ENCODE measurements around the gene HAAO. TPM values are rescaled to one million over a fixed set of nuclear protein-coding genes. Genes with fewer than 3 reads are reported as not detected.

HAAO gene
- total RNA-seq, 1 experiment from 2014 or later, result 8.0 TPM

- 0 out of 2 replicates have a peak, but pooled peaks have one; percentile 86 for TF ChIP-seq ZBTB43 (CRISPR knock-in tag; IDR thresholded peaks at IDR 0.05)
- TF ChIP-seq NFE2L1 (CRISPR knock-in tag; IDR thresholded peaks at IDR 0.05), result 0 out of 2 replicates have a peak, but pooled peaks have one; percentile 44
- TF ChIP-seq FOXJ3 (CRISPR knock-in tag; IDR thresholded peaks at IDR 0.05; ENCODE audit: borderline replicate concordance), result no peak
- TF ChIP-seq OVOL2 (CRISPR knock-in tag; IDR thresholded peaks at IDR 0.05; ENCODE audit: borderline replicate concordance), result no peak
- peak; percentile 94 for TF ChIP-seq ZNF232 (CRISPR knock-in tag; IDR thresholded peaks at IDR 0.05)
- TF ChIP-seq TEAD4 (CRISPR knock-in tag; IDR thresholded peaks at IDR 0.05), result no peak
- 0 out of 2 replicates have a peak, but pooled peaks have one; percentile 41 for TF ChIP-seq TP53 (CRISPR knock-in tag; IDR thresholded peaks at IDR 0.05)
- peak; percentile 50; the same call in 1 of the 2 replicates for TF ChIP-seq KAT7 (CRISPR knock-in tag; IDR thresholded peaks at IDR 0.05; ENCODE audit: borderline replicate concordance)
- TF ChIP-seq GABPB1 (CRISPR knock-in tag; IDR thresholded peaks at IDR 0.05), result peak; percentile 88
- TF ChIP-seq ERG (CRISPR knock-in tag; IDR thresholded peaks at IDR 0.05), result 0 out of 2 replicates have a peak, but pooled peaks have one; percentile 73
- peak; percentile 73; the same call in 1 of the 2 replicates for TF ChIP-seq E2F4 (CRISPR knock-in tag; IDR thresholded peaks at IDR 0.05; ENCODE audit: borderline replicate concordance, low read depth)
- TF ChIP-seq SMAD4 (CRISPR knock-in tag; IDR thresholded peaks at IDR 0.05), result no peak
- TF ChIP-seq IRF1 (CRISPR knock-in tag; IDR thresholded peaks at IDR 0.05), result peak; percentile 52; the same call in 1 of the 2 replicates
- no peak for TF ChIP-seq GTF2I (CRISPR knock-in tag; conservative IDR thresholded peaks at IDR 0.05)
- no peak for TF ChIP-seq ZNF317 (CRISPR knock-in tag; IDR thresholded peaks at IDR 0.05; ENCODE audit: borderline replicate concordance, low read depth)
- peak; percentile 65; the same call in 1 of the 2 replicates for TF ChIP-seq ETV6 (CRISPR knock-in tag; IDR thresholded peaks at IDR 0.05)
- peak; percentile 79 for TF ChIP-seq MAX (CRISPR knock-in tag; IDR thresholded peaks at IDR 0.05)
- TF ChIP-seq ZBTB21 (CRISPR knock-in tag; IDR thresholded peaks at IDR 0.05; ENCODE audit: borderline replicate concordance), result 0 out of 2 replicates have a peak, but pooled peaks have one; percentile 45
- TF ChIP-seq JUN (CRISPR knock-in tag; IDR thresholded peaks at IDR 0.05), result peak; percentile 50; the same call in 1 of the 2 replicates
- TF ChIP-seq NR3C1 (CRISPR knock-in tag; conservative IDR thresholded peaks at IDR 0.05; ENCODE audit: low read depth), result no peak
- 0 out of 2 replicates have a peak, but pooled peaks have one; percentile 13 for TF ChIP-seq ARID4B (CRISPR knock-in tag; IDR thresholded peaks at IDR 0.05; ENCODE audit: borderline replicate concordance)
- peak; percentile 8; the same call in 1 of the 2 replicates for TF ChIP-seq ZNF121 (CRISPR knock-in tag; IDR thresholded peaks at IDR 0.05)
- no peak for TF ChIP-seq E2F1 (CRISPR knock-in tag; IDR thresholded peaks at IDR 0.05)
- 0 out of 2 replicates have a peak, but pooled peaks have one; percentile 27 for TF ChIP-seq NFYB (CRISPR knock-in tag; conservative IDR thresholded peaks at IDR 0.05; ENCODE audit: low read depth)
- peak; percentile 31; the same call in 1 of the 2 replicates for TF ChIP-seq ATF1 (CRISPR knock-in tag; IDR thresholded peaks at IDR 0.05)
- peak; percentile 49; the same call in 1 of the 2 replicates for TF ChIP-seq CREM (CRISPR knock-in tag; IDR thresholded peaks at IDR 0.05)
- TF ChIP-seq ATF3 (CRISPR knock-in tag; conservative IDR thresholded peaks at IDR 0.05), result no peak; the same call in 1 of the 2 replicates
Measured at GRCh38 chr2:42810121-42810970, 18.0 kb upstream of the HAAO start (continued).

Measured in WTC11 (cell line).